K562 (cell line): ENCODE data around the gene LBHD1. TPM values are rescaled to one million over a fixed set of nuclear protein-coding genes. Genes with fewer than 3 reads are reported as not detected.

Source experiments
- CCAR2 ChIP-seq: fragments of 200-400 bp; formaldehyde crosslinking; IDR thresholded peaks from 2 replicates; pipeline ENCODE4 v1.6.1; 2017; ENCODE audit warnings: mild to moderate bottlenecking, low read depth, low read length
- polyA plus RNA-seq, 8 experiments: library from polyadenylated mRNA; depleted of rRNA in 4 of 8; stranded (reverse) in 5 of 8; unstranded in 3 of 8; fragments of >200 nt; fragmentation: Nextera tagmentation in 2 of 8; fragmentation: Illumina TruSeq in 1 of 8; extraction: Ambion mirVana in 2 of 8; extraction: Trizol in 1 of 8; gene quantifications; 2 replicates each; pipeline versions ENCODE4 v1.2.1 to v1.2.3, GENCODE V29; 2011 to 2014; ENCODE audit warnings: inconsistent platforms in 1 of 8, missing spikeins in 1 of 8
- total RNA-seq, 7 experiments: library from RNA; depleted of rRNA in 6 of 7; stranded (reverse); fragments of >200 nt in 6 of 7; fragmentation: Illumina TruSeq in 2 of 7; extraction: Trizol in 2 of 7; gene quantifications; 2 replicates each; pipeline versions ENCODE4 v1.2.1 to v1.2.3, GENCODE V29; 2011 to 2021; ENCODE audit warnings: low replicate concordance in 1 of 7
- TF ChIP-seq, protein P1 (sequence below): fragments of 450-650 bp; IDR thresholded peaks from 2 replicates; pipeline ENCODE4 v1.6.1; 2018; ENCODE audit not compliant: partially characterized antibody
- TF ChIP-seq, protein P2 (sequence below): fragments of 250-450 bp; sonication (Bioruptor Pico); IDR thresholded peaks from 2 replicates; pipeline ENCODE4 v1.5.1; 2021; ENCODE audit warnings: mild to moderate bottlenecking
- TF ChIP-seq, protein P3 (sequence below), 2 experiments: fragments of 450-650 bp; formaldehyde crosslinking in 1 of 2; IDR thresholded peaks; 2 replicates each; pipeline versions ENCODE4 v1.4.0 to v1.6.1; 2014 to 2020; ENCODE audit warnings: mild to moderate bottlenecking in 2 of 2, borderline replicate concordance in 1 of 2, low read depth in 1 of 2
- TF ChIP-seq, protein P4 (sequence below): sonication (generic); formaldehyde crosslinking; IDR thresholded peaks from 2 replicates; pipeline ENCODE4 v1.8.0; 2022; ENCODE audit warnings: mild to moderate bottlenecking, missing genetic modification reagents

Gene LBHD1
- total and polyA plus RNA-seq, 9 of the 15 experiments (the other 6 are each of a cell fraction or from before 2014, with no cell fraction given), result 2.6 to 28.0 (median 12.5) TPM

DNA sequence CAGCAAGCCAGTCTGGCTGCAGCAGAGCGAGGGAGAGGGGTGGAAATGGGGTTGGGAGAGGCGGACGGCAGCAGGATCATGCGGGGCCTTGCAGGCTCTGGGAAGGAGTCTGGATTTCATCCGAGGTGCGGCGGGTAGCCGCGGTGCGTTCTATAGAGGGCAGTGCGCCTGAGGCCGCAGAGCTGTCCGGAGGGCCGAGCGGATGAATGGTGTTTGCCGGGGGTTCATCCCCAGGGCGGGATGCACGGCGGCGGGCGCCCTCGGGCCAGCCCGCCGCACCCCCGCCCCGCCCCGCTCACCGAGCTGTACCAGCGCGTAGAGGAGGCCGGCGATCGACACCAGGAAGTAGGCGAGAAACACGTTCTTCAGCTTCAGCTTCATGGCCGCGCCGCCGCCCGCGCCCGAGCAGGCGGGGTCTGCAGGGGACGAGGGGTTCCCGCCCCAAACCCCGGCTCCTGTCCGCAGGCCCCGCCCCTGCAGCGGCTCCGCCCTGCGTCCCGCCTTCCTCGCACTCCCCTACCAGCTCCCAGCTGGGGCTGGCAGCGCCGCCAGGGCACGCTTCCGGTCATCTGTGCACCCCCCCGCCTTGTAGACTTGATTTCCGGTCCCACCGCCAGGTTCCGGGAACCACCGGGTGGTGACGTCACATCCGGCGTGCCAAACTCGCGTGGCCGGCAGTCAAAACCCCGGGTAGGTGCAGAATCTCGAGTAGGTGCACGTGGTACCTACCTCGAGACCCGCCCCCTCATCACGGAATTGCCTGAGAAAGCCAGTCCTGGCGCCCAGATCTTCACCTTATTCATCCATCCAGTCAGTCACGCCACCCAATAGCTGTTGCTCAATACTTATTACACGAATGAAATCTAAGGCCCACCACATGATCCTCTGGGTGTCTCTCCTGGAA lies 50.2 kb downstream of the LBHD1 start, which contains the start of gene B3GAT3 (continued):
- TF ChIP-seq, protein P1, sequence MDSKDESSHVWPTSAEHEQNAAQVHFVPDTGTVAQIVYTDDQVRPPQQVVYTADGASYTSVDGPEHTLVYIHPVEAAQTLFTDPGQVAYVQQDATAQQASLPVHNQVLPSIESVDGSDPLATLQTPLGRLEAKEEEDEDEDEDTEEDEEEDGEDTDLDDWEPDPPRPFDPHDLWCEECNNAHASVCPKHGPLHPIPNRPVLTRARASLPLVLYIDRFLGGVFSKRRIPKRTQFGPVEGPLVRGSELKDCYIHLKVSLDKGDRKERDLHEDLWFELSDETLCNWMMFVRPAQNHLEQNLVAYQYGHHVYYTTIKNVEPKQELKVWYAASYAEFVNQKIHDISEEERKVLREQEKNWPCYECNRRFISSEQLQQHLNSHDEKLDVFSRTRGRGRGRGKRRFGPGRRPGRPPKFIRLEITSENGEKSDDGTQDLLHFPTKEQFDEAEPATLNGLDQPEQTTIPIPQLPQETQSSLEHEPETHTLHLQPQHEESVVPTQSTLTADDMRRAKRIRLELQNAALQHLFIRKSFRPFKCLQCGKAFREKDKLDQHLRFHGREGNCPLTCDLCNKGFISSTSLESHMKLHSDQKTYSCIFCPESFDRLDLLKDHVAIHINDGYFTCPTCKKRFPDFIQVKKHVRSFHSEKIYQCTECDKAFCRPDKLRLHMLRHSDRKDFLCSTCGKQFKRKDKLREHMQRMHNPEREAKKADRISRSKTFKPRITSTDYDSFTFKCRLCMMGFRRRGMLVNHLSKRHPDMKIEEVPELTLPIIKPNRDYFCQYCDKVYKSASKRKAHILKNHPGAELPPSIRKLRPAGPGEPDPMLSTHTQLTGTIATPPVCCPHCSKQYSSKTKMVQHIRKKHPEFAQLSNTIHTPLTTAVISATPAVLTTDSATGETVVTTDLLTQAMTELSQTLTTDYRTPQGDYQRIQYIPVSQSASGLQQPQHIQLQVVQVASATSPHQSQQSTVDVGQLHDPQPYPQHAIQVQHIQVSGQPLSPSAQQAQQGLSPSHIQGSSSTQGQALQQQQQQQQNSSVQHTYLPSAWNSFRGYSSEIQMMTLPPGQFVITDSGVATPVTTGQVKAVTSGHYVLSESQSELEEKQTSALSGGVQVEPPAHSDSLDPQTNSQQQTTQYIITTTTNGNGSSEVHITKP, result peak; percentile 6
- TF ChIP-seq CCAR2, result no peak
- TF ChIP-seq, protein P2, sequence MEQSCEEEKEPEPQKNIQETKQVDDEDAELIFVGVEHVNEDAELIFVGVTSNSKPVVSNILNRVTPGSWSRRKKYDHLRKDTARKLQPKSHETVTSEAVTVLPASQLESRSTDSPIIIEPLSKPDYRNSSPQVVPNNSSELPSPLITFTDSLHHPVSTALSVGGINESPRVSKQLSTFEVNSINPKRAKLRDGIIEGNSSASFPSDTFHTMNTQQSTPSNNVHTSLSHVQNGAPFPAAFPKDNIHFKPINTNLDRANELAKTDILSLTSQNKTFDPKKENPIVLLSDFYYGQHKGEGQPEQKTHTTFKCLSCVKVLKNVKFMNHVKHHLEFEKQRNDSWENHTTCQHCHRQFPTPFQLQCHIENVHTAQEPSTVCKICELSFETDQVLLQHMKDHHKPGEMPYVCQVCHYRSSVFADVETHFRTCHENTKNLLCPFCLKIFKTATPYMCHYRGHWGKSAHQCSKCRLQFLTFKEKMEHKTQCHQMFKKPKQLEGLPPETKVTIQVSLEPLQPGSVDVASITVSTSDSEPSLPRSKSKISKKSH (CRISPR knock-in tag), result no peak
- TF ChIP-seq, protein P3, sequence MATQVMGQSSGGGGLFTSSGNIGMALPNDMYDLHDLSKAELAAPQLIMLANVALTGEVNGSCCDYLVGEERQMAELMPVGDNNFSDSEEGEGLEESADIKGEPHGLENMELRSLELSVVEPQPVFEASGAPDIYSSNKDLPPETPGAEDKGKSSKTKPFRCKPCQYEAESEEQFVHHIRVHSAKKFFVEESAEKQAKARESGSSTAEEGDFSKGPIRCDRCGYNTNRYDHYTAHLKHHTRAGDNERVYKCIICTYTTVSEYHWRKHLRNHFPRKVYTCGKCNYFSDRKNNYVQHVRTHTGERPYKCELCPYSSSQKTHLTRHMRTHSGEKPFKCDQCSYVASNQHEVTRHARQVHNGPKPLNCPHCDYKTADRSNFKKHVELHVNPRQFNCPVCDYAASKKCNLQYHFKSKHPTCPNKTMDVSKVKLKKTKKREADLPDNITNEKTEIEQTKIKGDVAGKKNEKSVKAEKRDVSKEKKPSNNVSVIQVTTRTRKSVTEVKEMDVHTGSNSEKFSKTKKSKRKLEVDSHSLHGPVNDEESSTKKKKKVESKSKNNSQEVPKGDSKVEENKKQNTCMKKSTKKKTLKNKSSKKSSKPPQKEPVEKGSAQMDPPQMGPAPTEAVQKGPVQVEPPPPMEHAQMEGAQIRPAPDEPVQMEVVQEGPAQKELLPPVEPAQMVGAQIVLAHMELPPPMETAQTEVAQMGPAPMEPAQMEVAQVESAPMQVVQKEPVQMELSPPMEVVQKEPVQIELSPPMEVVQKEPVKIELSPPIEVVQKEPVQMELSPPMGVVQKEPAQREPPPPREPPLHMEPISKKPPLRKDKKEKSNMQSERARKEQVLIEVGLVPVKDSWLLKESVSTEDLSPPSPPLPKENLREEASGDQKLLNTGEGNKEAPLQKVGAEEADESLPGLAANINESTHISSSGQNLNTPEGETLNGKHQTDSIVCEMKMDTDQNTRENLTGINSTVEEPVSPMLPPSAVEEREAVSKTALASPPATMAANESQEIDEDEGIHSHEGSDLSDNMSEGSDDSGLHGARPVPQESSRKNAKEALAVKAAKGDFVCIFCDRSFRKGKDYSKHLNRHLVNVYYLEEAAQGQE (IDR thresholded peaks at IDR 0.05; ENCODE audit: borderline replicate concordance), result peak; percentile 40
- TF ChIP-seq, protein P3 (CRISPR knock-in tag; IDR thresholded peaks at IDR 0.05; ENCODE audit: low read depth), result peak; percentile 75
- TF ChIP-seq, protein P4, sequence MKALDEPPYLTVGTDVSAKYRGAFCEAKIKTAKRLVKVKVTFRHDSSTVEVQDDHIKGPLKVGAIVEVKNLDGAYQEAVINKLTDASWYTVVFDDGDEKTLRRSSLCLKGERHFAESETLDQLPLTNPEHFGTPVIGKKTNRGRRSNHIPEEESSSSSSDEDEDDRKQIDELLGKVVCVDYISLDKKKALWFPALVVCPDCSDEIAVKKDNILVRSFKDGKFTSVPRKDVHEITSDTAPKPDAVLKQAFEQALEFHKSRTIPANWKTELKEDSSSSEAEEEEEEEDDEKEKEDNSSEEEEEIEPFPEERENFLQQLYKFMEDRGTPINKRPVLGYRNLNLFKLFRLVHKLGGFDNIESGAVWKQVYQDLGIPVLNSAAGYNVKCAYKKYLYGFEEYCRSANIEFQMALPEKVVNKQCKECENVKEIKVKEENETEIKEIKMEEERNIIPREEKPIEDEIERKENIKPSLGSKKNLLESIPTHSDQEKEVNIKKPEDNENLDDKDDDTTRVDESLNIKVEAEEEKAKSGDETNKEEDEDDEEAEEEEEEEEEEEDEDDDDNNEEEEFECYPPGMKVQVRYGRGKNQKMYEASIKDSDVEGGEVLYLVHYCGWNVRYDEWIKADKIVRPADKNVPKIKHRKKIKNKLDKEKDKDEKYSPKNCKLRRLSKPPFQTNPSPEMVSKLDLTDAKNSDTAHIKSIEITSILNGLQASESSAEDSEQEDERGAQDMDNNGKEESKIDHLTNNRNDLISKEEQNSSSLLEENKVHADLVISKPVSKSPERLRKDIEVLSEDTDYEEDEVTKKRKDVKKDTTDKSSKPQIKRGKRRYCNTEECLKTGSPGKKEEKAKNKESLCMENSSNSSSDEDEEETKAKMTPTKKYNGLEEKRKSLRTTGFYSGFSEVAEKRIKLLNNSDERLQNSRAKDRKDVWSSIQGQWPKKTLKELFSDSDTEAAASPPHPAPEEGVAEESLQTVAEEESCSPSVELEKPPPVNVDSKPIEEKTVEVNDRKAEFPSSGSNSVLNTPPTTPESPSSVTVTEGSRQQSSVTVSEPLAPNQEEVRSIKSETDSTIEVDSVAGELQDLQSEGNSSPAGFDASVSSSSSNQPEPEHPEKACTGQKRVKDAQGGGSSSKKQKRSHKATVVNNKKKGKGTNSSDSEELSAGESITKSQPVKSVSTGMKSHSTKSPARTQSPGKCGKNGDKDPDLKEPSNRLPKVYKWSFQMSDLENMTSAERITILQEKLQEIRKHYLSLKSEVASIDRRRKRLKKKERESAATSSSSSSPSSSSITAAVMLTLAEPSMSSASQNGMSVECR, result peak; percentile 98
